ENCODE results near the gene ITFG1.
A peak's percentile ranks its signal among the peaks of the same experiment; 100 is the strongest.
"Not testable (repeated sequence)": the region's sequence is repeated elsewhere in the genome, so short reads cannot be mapped to it uniquely, and the experiment has no call there.

Gene ITFG1

GRCh38 chr16:47473004-47473403 is 12.1 kb upstream of the ITFG1 start:
- not testable (repeated sequence) for DNase-seq

GRCh38 chr16:47470810-47471209 is 9.9 kb upstream of the ITFG1 start:
- DNase-seq: no peak

GRCh38 chr16:47470211-47470610 is 9.3 kb upstream of the ITFG1 start:
- DNase-seq: no peak

GRCh38 chr16:47469227-47469626 is 8.4 kb upstream of the ITFG1 start:
- DNase-seq: no peak

- DNase-seq: not testable (repeated sequence)
Measured at GRCh38 chr16:47468070-47468689, 7.3 kb upstream of the ITFG1 start.

GRCh38 chr16:47467501-47467900 is 6.6 kb upstream of the ITFG1 start:
- no peak for DNase-seq

GRCh38 chr16:47465919-47466630 is 5.2 kb upstream of the ITFG1 start:
- DNase-seq: no peak

GRCh38 chr16:47463771-47464624 is 3.1 kb upstream of the ITFG1 start:
- no peak for DNase-seq

GRCh38 chr16:47461598-47462266 is 869 bp upstream of the ITFG1 start:
- DNase-seq: peak; percentile 90

- no peak for DNase-seq
Measured at GRCh38 chr16:47460359-47460710, 528 bp downstream of the ITFG1 start.

GRCh38 chr16:47459603-47460002 is 1.3 kb downstream of the ITFG1 start:
- DNase-seq: no peak

GRCh38 chr16:47458331-47458730 is 2.5 kb downstream of the ITFG1 start:
- no peak for DNase-seq

GRCh38 chr16:47449788-47450187 is 11.1 kb downstream of the ITFG1 start:
- no peak for DNase-seq

GRCh38 chr16:47448830-47449575 is 11.9 kb downstream of the ITFG1 start:
- no peak for DNase-seq

GRCh38 chr16:47446431-47446830 is 14.4 kb downstream of the ITFG1 start:
- no peak for DNase-seq

- not testable (repeated sequence) for DNase-seq
Measured at GRCh38 chr16:47442884-47443283, 18.0 kb downstream of the ITFG1 start.

- not testable (repeated sequence) for DNase-seq
Measured at GRCh38 chr16:47440066-47440465, 20.8 kb downstream of the ITFG1 start.

- not testable (repeated sequence) for DNase-seq
Measured at GRCh38 chr16:47434274-47434673, 26.6 kb downstream of the ITFG1 start.

- no peak for DNase-seq
Measured at GRCh38 chr16:47431960-47432359, 28.9 kb downstream of the ITFG1 start.

GRCh38 chr16:47426806-47427205 is 34.1 kb downstream of the ITFG1 start:
- DNase-seq: no peak

GRCh38 chr16:47424846-47425245 is 36.0 kb downstream of the ITFG1 start:
- no peak for DNase-seq

GRCh38 chr16:47416869-47417268 is 44.0 kb downstream of the ITFG1 start:
- DNase-seq: no peak

GRCh38 chr16:47413041-47413440 is 47.8 kb downstream of the ITFG1 start:
- DNase-seq: peak; percentile 5

Measured in RPMI8226 (cell line).